HepG2 (cell line): ENCODE data around the gene MAPK9. TPM values are rescaled to one million over a fixed set of nuclear protein-coding genes. Genes with fewer than 3 reads are reported as not detected.

Source experiments
- ATAC-seq: fragments of 200-7000 bp; cut with Tn5 transposase; 3 replicates; pipeline ENCODE4 v1.9.1; 2020; ENCODE audit warnings: mild to moderate bottlenecking, moderate library complexity
- BruUV-seq: library from RNA; stranded (reverse); fragments of 400-500 nt; replicated peaks from 2 replicates; lab custom pipeline; 2021; lab: Mats Ljungman, UMichigan
- CTCF ChIA-PET: fragments of 300-600 bp; formaldehyde crosslinking; extraction: SDS; loops from one replicate; lab custom pipeline; 2021; ENCODE audit warnings: low total read pairs, inconsistent platforms, low intra/inter-chr PET ratio; lab: Yijun Ruan, JAX
- POLR2A ChIA-PET: fragments of 350-600 bp; sonication (Branson Sonifier 250); formaldehyde crosslinking; loops from one replicate; lab custom pipeline; 2020; ENCODE audit warnings: antibody characterized with exemption, inconsistent platforms; lab: Yijun Ruan, JAX
- DNase-seq: peaks from one replicate; pipeline ENCODE4 v3.0.0-alpha.2; 2015; ENCODE audit warnings: low spot score
- FAIRE-seq: peaks from 3 replicates; lab custom pipeline; 2011; peaks lifted over from hg19 to GRCh38; lab: Jason Lieb, UNC
- H2AFZ ChIP-seq: one replicate; pipeline ENCODE4 v1.6.1; 2011; ENCODE audit warnings: low read length, inconsistent platforms
- H3K27ac ChIP-seq: fragments of 300-600 bp; 3 replicates; pipeline ENCODE4 v1.8.0; 2011; ENCODE audit warnings: mixed run types, mild to moderate bottlenecking, mixed read lengths, low read length, inconsistent platforms; ENCODE audit not compliant: insufficient read depth; ENCODE audit errors: extremely low read length
- H3K27me3 ChIP-seq, 2 experiments: fragments of 200-600 bp in 1 of 2; 2 replicates in 1 of 2; 3 replicates in 1 of 2; pipeline versions ENCODE4 v1.6.0 to v1.8.0; 2011; ENCODE audit warnings: low read length in 2 of 2, mild to moderate bottlenecking in 2 of 2, moderate library complexity in 2 of 2, inconsistent platforms in 1 of 2; ENCODE audit not compliant: insufficient read depth in 2 of 2, control insufficient read depth in 1 of 2
- H3K36me3 ChIP-seq, 2 experiments: fragments of 200-600 bp in 1 of 2; replicated peaks in 1 of 2; 2 replicates in 1 of 2; 3 replicates in 1 of 2; pipeline versions ENCODE4 v1.5.1 to v1.8.0; 2011; ENCODE audit warnings: low read length in 2 of 2, inconsistent platforms in 1 of 2; ENCODE audit not compliant: insufficient read depth in 2 of 2, control insufficient read depth in 1 of 2
- H3K4me1 ChIP-seq: 2 replicates; pipeline ENCODE4 v1.5.1; 2012; ENCODE audit warnings: low read length, inconsistent platforms; ENCODE audit not compliant: insufficient read depth
- H3K4me2 ChIP-seq: 2 replicates; pipeline ENCODE4 v1.6.0; 2011; ENCODE audit warnings: low read depth, low read length, inconsistent platforms
- H3K4me3 ChIP-seq, 3 experiments: fragments of 200-600 bp in 1 of 3; sonication (generic), shearing (Covaris generic) in 1 of 3; replicated peaks in 1 of 3; 2 replicates each; pipeline ENCODE4 v1.5.1; 2011 to 2016; ENCODE audit warnings: low read length in 3 of 3, inconsistent platforms in 2 of 3, low read depth in 2 of 3, mild to moderate bottlenecking in 2 of 3, control low read depth in 1 of 3, mixed read lengths in 1 of 3; ENCODE audit not compliant: insufficient read depth in 1 of 3
- H3K79me2 ChIP-seq: one replicate; pipeline ENCODE4 v1.6.1; 2011; ENCODE audit warnings: low read length, inconsistent platforms; ENCODE audit not compliant: insufficient read depth
- H3K9ac ChIP-seq: 2 replicates; pipeline ENCODE4 v1.6.0; 2011; ENCODE audit warnings: mild to moderate bottlenecking, low read depth, low read length, inconsistent platforms; ENCODE audit not compliant: insufficient read depth
- H3K9me3 ChIP-seq: 2 replicates; pipeline ENCODE4 v1.5.1; 2012; ENCODE audit warnings: mild to moderate bottlenecking, low read length
- H4K20me1 ChIP-seq: 2 replicates; pipeline ENCODE4 v1.6.0; 2011; ENCODE audit warnings: inconsistent platforms, mild to moderate bottlenecking, low read length, moderate library complexity; ENCODE audit not compliant: insufficient read depth
- AGO1 ChIP-seq: fragments of 200-400 bp; formaldehyde crosslinking; IDR thresholded peaks from 2 replicates; pipeline ENCODE4 v1.6.1; 2017; ENCODE audit warnings: mild to moderate bottlenecking, low read depth, low read length, moderate library complexity; ENCODE audit not compliant: poor library complexity, severe bottlenecking
- JDP2 ChIP-seq: sonication (generic); formaldehyde crosslinking; IDR thresholded peaks from 2 replicates; pipeline ENCODE4 v1.8.1; 2022; ENCODE audit warnings: missing genetic modification reagents, borderline replicate concordance
- PPARG ChIP-seq: conservative IDR thresholded peaks from 2 replicates; pipeline ENCODE4 v1.6.1; 2016; ENCODE audit warnings: missing biosample characterization, missing genetic modification reagents
- SUZ12 ChIP-seq: fragments of 150-350 bp; IDR thresholded peaks from 2 replicates; pipeline ENCODE4 v1.6.1; 2014; ENCODE audit warnings: low read depth, low read length
- ZBTB40 ChIP-seq, 2 experiments: fragments of 450-650 bp in 1 of 2; sonication (generic) in 1 of 2; formaldehyde crosslinking in 1 of 2; IDR thresholded peaks; 2 replicates each; pipeline versions ENCODE4 v1.6.1 to v1.8.0; 2016 to 2022; ENCODE audit warnings: antibody characterized with exemption in 1 of 2, mild to moderate bottlenecking in 1 of 2, missing genetic modification reagents in 1 of 2
- ZNF616 ChIP-seq: sonication (generic); formaldehyde crosslinking; IDR thresholded peaks from 2 replicates; pipeline ENCODE4 v1.5.0; 2020; ENCODE audit warnings: low read depth, mild to moderate bottlenecking, missing genetic modification reagents
- ZNF75D ChIP-seq: sonication (generic); formaldehyde crosslinking; IDR thresholded peaks from 2 replicates; pipeline ENCODE4 v1.8.1; 2023; ENCODE audit warnings: missing genetic modification reagents, mild to moderate bottlenecking, borderline replicate concordance
- ZNF766 ChIP-seq: sonication (generic); formaldehyde crosslinking; IDR thresholded peaks from 2 replicates; pipeline ENCODE4 v1.5.0; 2020; ENCODE audit warnings: missing genetic modification reagents, borderline replicate concordance
- WGBS: methylation state at CpG from one replicate; pipeline ENCODE4 v1.1.6; 2017; ENCODE audit warnings: low lambda C conversion rate; 5-methylcytosine and 5-hydroxymethylcytosine counted together
- in situ Hi-C: cut with HindIII; loops from 2 replicates; pipeline ENCODE4 v1.10.0; 2017; ENCODE audit warnings: low pct_unique_long_range_greater_than_20kb; ENCODE audit not compliant: extremely low pct_ligation_motif_present
- intact Hi-C: fragments of 100-400 bp; cut with micrococcal nuclease; formaldehyde crosslinking; loops from one replicate; pipeline ENCODE4 v1.10.0; 2022; ENCODE audit not compliant: unreplicated experiment
- polyA plus RNA-seq, 8 experiments: library from polyadenylated mRNA; depleted of rRNA in 3 of 8; stranded (reverse) in 7 of 8; unstranded in 1 of 8; fragments of >200 nt; fragmentation: Illumina TruSeq in 4 of 8; extraction: Trizol in 4 of 8; gene quantifications; 2 replicates each; pipeline versions ENCODE4 v1.2.1 to v1.2.3, GENCODE V29; 2011 to 2016; ENCODE audit warnings: low read depth in 4 of 8, missing spikeins in 1 of 8, mixed read lengths in 1 of 8; ENCODE audit not compliant: insufficient read depth in 1 of 8
- total RNA-seq, 5 experiments: library from RNA; depleted of rRNA; stranded (reverse); fragments of >200 nt; fragmentation: Illumina TruSeq; extraction: Trizol; gene quantifications; 2 replicates each; pipeline ENCODE4 v1.2.3, GENCODE V29; 2016; ENCODE audit warnings: low read depth in 1 of 5

MAPK9 gene
- total and polyA plus RNA-seq, 2 of the 13 experiments (the other 11 are each of a cell fraction or from before 2014, with no cell fraction given) = 30.1 to 56.1 TPM

GRCh38 chr5:180212363-180213255 lies 79.3 kb downstream of the MAPK9 start:
- CTCF ChIA-PET = no interaction called here
- no peak overlapping the region for H3K4me3 ChIP-seq
- peaks cover 0 to 22% of the 10 kb centered on the region in 2 experiments; a peak in 3 of 5 replicates for H3K27me3 ChIP-seq
- H2AFZ ChIP-seq = no peak overlapping the region
- peaks cover 11% of the 10 kb centered on the region for H3K4me1 ChIP-seq
- no peaks in the 10 kb centered on the region for H3K79me2 ChIP-seq
- TF ChIP-seq AGO1 = no peak
- no peak for TF ChIP-seq ZNF616 (CRISPR knock-in tag)
- WGBS = 29% methylated on average over 11 of the region's 19 CpGs
- FAIRE-seq = no peak
- H4K20me1 ChIP-seq = 0 out of 2 replicates have a peak, but pooled peaks cover 2% of the 10 kb centered on the region
- in situ Hi-C loops (loop anchor here (25.0 kb wide), 1 partner anchor 250 kb away; no protein-coding TSS in a partner anchor), intact Hi-C loops (no loop called here)
- POLR2A ChIA-PET = no interaction called here
- no TSS peak for BruUV-seq
- H3K9ac ChIP-seq = no peak overlapping the region
- H3K4me2 ChIP-seq = no peak overlapping the region
- no peaks in the 10 kb centered on the region for H3K36me3 ChIP-seq
- no peaks in the 10 kb centered on the region for H3K9me3 ChIP-seq
- no peak overlapping the region for H3K27ac ChIP-seq
- DNase-seq = no peak
- ATAC-seq = no peak

GRCh38 chr5:180211761-180212035 lies 80.2 kb downstream of the MAPK9 start:
- CTCF ChIA-PET = no interaction called here
- Histone ChIP-seq H3K36me3 (no peaks in the 10 kb centered on the region), H3K79me2 (no peaks in the 10 kb centered on the region), H3K27me3 (peaks cover 0 to 22% of the 10 kb centered on the region in 2 experiments; a peak in 3 of 5 replicates), H3K4me2 (no peak overlapping the region), H3K9me3 (no peaks in the 10 kb centered on the region), H4K20me1 (0 out of 2 replicates have a peak, but pooled peaks cover 2% of the 10 kb centered on the region), H2AFZ (no peak overlapping the region), H3K9ac (no peak overlapping the region), H3K4me1 (peaks cover 11% of the 10 kb centered on the region), H3K4me3 (no peak overlapping the region), H3K27ac (no peak overlapping the region)
- POLR2A ChIA-PET = no interaction called here
- WGBS = no CpG with 5 or more reads among the region's 4 CpGs
- no peak for ATAC-seq
- intact Hi-C loops = no loop called here
- in situ Hi-C loops = loop anchor here (25.0 kb wide), 1 partner anchor 251 kb away; no protein-coding TSS in a partner anchor
- no TSS peak for BruUV-seq
- DNase-seq = no peak
- no peak for FAIRE-seq
- TF ChIP-seq PPARG (CRISPR knock-in tag) (no peak), ZNF766 (CRISPR knock-in tag) (no peak), ZBTB40 (IDR thresholded peaks at IDR 0.05) (no peak), ZBTB40 (CRISPR knock-in tag; IDR thresholded peaks at IDR 0.05) (no peak), JDP2 (no peak), SUZ12 (no peak), ZNF75D (no peak)
